GM21423 (cell line): Measurements from ENCODE around the gene SBF2.
A peak's percentile ranks its signal among the peaks of the same experiment; 100 is the strongest.
"Not testable (repeated sequence)": the region's sequence is repeated elsewhere in the genome, so short reads cannot be mapped to it uniquely, and the experiment has no call there.

Experiments
- ATAC-seq: cut with Tn5 transposase; IDR thresholded peaks from one replicate; pipeline ENCODE4 v1.9.1; 2021; ENCODE audit warnings: mild to moderate bottlenecking, moderate library complexity; ENCODE audit not compliant: unreplicated experiment

The SBF2 gene

DNA sequence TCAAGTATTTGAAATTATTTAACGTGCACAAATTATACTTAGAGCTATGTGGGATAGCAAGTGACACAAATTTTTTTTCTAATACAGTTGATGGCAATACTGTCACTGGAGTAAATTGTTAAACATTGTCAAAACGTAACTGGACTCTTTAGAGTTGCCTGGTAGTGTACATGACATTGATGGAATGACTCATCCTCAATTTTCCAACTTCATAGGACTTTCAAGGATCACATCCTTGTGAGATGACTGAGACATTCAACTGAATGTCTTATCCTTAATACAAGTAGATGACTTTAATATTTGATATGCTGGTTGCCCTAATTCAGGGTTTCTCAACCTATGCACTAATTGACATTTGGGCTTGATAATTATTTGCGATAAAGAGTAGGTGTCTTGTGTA is 320.1 kb downstream of the SBF2 start:
- no peak for ATAC-seq

DNA sequence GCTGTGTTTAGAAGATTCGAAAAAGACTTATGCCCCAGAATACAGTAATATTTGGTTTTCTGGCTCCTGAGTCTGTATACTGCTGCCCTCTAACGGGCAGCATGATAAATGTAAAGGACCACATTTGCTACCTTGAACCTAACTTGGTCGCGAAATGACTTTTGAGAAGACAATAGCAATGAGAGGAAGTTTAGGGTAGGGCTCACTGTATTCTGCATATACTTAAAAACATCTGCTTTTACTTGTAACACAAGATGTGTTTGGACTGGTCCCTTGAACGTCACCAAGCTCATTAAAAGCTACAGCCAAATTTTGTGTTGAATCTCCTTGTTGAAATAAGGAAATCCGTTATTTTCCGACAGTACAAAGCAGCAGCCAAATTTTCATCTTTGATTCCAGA is 321.0 kb downstream of the SBF2 start:
- ATAC-seq: no peak

- ATAC-seq: no peak
Observed at GRCh38 chr11:9971894-9972293, 322.1 kb downstream of the SBF2 start.

- no peak for ATAC-seq
Observed at GRCh38 chr11:9969068-9969467, 325.0 kb downstream of the SBF2 start.

GRCh38 chr11:9962722-9963121 is 331.3 kb downstream of the SBF2 start:
- ATAC-seq: peak; percentile 97

DNA sequence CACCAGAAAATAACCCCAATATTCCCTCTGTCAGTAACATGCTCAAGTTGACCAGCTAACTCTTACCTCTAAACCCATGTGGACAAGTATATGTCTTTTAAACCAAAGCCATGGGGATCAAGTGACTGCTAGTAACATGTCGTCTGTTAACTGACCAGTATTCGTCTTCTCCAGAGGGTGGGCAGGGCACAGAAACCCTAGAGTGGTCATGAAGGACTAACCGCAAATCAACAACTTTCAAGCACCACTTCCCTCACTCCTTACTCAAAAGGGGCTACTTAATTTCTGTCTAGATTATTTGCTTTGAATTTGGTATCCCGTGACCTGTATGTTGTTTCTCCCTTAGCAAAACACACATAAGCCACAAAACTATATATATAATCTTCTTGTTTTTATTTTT is 336.9 kb downstream of the SBF2 start:
- no peak for ATAC-seq

GRCh38 chr11:9956483-9956882 is 337.5 kb downstream of the SBF2 start:
- no peak for ATAC-seq

- ATAC-seq: no peak
Observed at GRCh38 chr11:9955391-9955790, 338.6 kb downstream of the SBF2 start.

GRCh38 chr11:9953994-9954626 is 339.9 kb downstream of the SBF2 start:
- ATAC-seq: no peak

- no peak for ATAC-seq
Observed at GRCh38 chr11:9952511-9953196, 341.4 kb downstream of the SBF2 start.

GRCh38 chr11:9951807-9952206 is 342.2 kb downstream of the SBF2 start:
- ATAC-seq: no peak

DNA sequence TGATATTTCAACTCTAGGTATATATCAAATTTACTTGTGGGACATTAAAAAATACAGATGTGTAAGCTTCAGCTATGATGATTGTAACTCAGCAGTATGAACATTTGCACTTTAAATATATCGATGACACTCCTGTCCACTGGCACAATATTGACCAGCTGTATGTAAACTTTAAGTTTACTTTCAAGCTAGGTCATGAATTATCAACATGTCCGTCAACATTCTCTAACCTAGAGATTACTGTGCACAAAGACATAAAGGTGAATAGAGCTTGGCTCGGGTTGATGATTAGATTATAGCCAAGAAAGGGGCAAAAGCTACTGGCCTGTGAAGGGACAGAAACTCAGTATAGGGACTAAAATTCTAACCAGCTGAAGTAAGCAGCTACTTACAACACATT is 343.6 kb downstream of the SBF2 start:
- no peak for ATAC-seq

DNA sequence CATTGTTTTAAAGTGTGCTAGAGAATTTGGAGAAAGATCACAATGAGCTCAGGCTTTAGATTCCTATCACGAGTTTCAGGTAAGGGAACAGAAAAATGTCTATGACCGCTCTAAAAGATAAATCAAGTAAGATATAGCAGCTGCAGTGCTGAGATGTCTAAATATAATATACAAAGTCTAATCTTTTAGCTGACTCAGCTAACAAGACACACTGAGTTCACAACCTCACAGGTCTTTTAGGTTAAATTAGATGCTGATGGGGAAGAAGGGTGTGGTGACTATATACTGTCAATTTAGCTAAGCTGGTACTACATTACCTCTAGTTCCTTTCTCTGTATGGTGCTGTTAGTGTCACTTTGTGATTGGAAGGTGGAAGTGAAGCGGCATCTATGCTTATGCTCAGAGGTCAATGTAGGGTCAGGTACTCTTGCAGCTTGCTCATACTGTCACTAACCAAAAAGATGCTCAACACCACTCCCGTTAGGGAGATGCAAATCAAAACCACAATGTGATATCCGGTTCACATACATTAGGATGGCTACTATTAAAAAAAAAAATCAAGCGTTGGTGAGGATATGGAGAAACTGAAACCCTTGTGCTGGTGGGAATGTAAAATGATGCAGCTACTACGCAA is 346.7 kb downstream of the SBF2 start:
- no peak for ATAC-seq

GRCh38 chr11:9945680-9946079 is 348.3 kb downstream of the SBF2 start:
- not testable (repeated sequence) for ATAC-seq

- no peak for ATAC-seq
Observed at GRCh38 chr11:9943386-9944110, 350.5 kb downstream of the SBF2 start.

DNA sequence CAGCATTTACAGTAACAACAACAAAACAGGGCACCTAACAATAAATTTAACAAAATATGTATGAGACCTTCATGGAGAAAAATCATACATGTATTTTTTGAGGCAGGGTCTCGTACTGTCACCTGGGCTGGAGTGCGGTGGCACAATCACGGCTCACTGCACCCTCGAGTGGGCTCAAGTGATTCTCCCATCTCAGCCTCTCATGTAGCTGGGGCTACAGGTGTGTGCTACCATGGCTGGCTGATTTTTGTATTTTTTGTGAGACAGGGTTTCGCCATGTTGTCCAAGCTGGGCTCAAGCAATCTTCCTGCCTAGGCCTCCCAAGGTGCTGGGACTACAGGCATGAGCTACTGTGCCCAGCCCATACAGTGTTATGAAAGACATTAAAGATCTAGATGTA is 352.0 kb downstream of the SBF2 start:
- ATAC-seq: no peak

- not testable (repeated sequence) for ATAC-seq
Observed at GRCh38 chr11:9939150-9939549, 354.9 kb downstream of the SBF2 start.

DNA sequence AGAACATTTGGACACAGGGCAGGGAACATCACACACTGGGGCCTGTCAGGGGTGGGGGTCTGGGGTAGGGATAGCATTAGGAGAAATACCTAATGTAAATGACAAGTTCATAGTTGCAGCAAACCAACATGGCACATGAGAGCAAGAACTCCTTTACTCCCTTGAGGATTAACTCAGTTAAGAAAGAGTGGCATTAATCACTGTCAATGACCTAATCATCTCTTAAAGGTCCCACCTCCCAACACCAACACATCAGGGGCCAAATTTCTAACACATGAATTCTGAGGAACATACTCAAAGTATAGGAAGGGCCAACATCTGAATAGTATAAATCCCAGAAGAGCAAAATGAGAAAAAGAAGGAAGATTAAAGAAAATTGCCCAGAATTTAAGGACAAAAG is 357.3 kb downstream of the SBF2 start:
- no peak for ATAC-seq

DNA sequence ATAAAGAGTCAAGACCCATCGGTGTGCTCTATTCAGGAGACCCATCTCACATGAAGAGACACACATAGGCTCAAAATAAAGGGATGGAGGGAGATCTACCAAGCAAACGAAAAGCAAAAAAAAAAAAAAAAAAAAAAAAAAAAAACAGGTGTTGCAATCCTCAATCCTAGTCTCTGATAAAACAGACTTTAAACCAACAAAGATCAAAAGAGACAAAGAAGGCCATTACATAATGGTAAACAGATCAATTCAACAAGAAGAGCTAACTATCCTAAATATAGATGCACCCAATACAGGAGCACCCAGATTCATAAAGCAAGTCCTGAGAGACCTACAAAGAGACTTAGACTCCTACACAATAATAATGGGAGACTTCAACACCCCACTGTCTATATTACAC is 361.2 kb downstream of the SBF2 start:
- not testable (repeated sequence) for ATAC-seq

- ATAC-seq: not testable (repeated sequence)
Observed at GRCh38 chr11:9930562-9931331, 363.3 kb downstream of the SBF2 start.

GRCh38 chr11:9927670-9928069 is 366.3 kb downstream of the SBF2 start:
- ATAC-seq: no peak
